Spleen (tissue), 11 donors: ENCODE results near the gene AMPH. TPM values are rescaled to one million over a fixed set of nuclear protein-coding genes. Genes with fewer than 3 reads are reported as not detected.
A peak's percentile ranks its signal among the peaks of the same experiment; 100 is the strongest.
"Not testable (repeated sequence)": the region's sequence is repeated elsewhere in the genome, so short reads cannot be mapped to it uniquely, and the experiment has no call there.

ENCODE experiments used
- DNase-seq: peaks from one replicate; pipeline ENCODE4 v3.0.0-alpha.2; 2020
- H3K27ac ChIP-seq, 8 donors: fragments of 200-600 bp; sonication (generic) in 7 of 8; 1 replicate in 4 of 8; 2 replicates in 4 of 8; pipeline versions ENCODE4 v1.5.0 to v1.8.0; 2016 to 2021; ENCODE audit warnings: inconsistent platforms in 4 of 8, mild to moderate bottlenecking in 4 of 8, moderate library complexity in 1 of 8
- H3K27me3 ChIP-seq, 7 donors: fragments of 200-600 bp; sonication (generic) in 6 of 7; replicated peaks in 1 of 7; 1 replicate in 4 of 7; 2 replicates in 3 of 7; pipeline versions ENCODE4 v1.5.0 to v1.8.0; 2016 to 2021; ENCODE audit warnings: inconsistent platforms in 3 of 7, mild to moderate bottlenecking in 1 of 7
- H3K36me3 ChIP-seq, 6 donors: fragments of 200-600 bp; sonication (generic) in 5 of 6; 1 replicate in 4 of 6; 2 replicates in 2 of 6; pipeline versions ENCODE4 v1.5.0 to v1.8.0; 2016 to 2021; ENCODE audit warnings: inconsistent platforms in 2 of 6
- H3K4me1 ChIP-seq, 6 donors: fragments of 200-600 bp; sonication (generic) in 5 of 6; 1 replicate in 3 of 6; 2 replicates in 3 of 6; pipeline versions ENCODE4 v1.5.0 to v1.8.0; 2016 to 2021; ENCODE audit warnings: inconsistent platforms in 3 of 6
- H3K4me3 ChIP-seq, 8 donors: fragments of 200-600 bp; sonication (generic) in 7 of 8; 1 replicate in 4 of 8; 2 replicates in 4 of 8; pipeline versions ENCODE4 v1.5.0 to v1.8.0; 2016 to 2021; ENCODE audit warnings: inconsistent platforms in 4 of 8, mild to moderate bottlenecking in 4 of 8, moderate library complexity in 2 of 8
- H3K9me3 ChIP-seq, 8 donors: fragments of 200-600 bp; sonication (generic) in 7 of 8; 1 replicate in 4 of 8; 2 replicates in 4 of 8; pipeline versions ENCODE4 v1.5.0 to v1.8.0; 2016 to 2021; ENCODE audit warnings: inconsistent platforms in 4 of 8
- POLR2A ChIP-seq, 3 donors: fragments of 450-650 bp; IDR thresholded peaks; one replicate each; pipeline ENCODE4 v1.5.1; 2017; ENCODE audit warnings: antibody characterized with exemption in 3 of 3, mild to moderate bottlenecking in 1 of 3
- POLR2AphosphoS5 ChIP-seq, 3 donors: sonication (generic); formaldehyde crosslinking; IDR thresholded peaks; one replicate each; pipeline ENCODE4 v1.5.1; 2017; ENCODE audit warnings: antibody characterized with exemption in 3 of 3
- WGBS, 5 donors: extraction: QIAGEN DNeasy Blood & Tissue Kit in 3 of 5; methylation state at CpG; one replicate each; pipeline versions ENCODE4 v1.1.5 to v1.1.7; 2013 to 2018; 5-methylcytosine and 5-hydroxymethylcytosine counted together
- intact Hi-C: fragments of 100-400 bp; cut with DNase I; formaldehyde crosslinking; loops from one replicate; pipeline ENCODE4 v1.15.0; 2023; ENCODE audit warnings: low total_unique reads
- polyA plus RNA-seq, 3 donors: library from polyadenylated mRNA; stranded (reverse); fragments of 200-250 nt; gene quantifications; one replicate each; pipeline ENCODE4 v1.2.1, GENCODE V29; 2013
- total RNA-seq, 7 donors: library from RNA; depleted of rRNA in 3 of 7; stranded (reverse); fragments of >200 nt in 3 of 7; fragmentation: NEBNext Ultra II Directional in 4 of 7; extraction: Animal tissue kit (Norgen Biotek cat#: 25700) in 4 of 7; gene quantifications; one replicate each; pipeline versions ENCODE4 v1.1.0 to v1.2.1, GENCODE V29; 2016 to 2021
- TF ChIP-seq, protein P1 (sequence below), 11 experiments: fragments of 200-600 bp in 7 of 11; fragments of 450-650 bp in 4 of 11; sonication (generic) in 4 of 11; IDR thresholded peaks in 8 of 11; conservative IDR thresholded peaks in 3 of 11; 1 replicate in 7 of 11; 2 replicates in 4 of 11; pipeline versions ENCODE4 v1.4.0 to v1.8.0; 2016 to 2021; ENCODE audit warnings: antibody characterized with exemption in 11 of 11, inconsistent platforms in 4 of 11, mild to moderate bottlenecking in 1 of 11
- donor health status: healthy with polysubstance abuse.
- donor health status: DM: no; HTN: no; CAD: no; lungs with moderate emphysema.
- donor health status: DM: no; HTN: no; CAD: no.
- donor health status: Bipolar disorder and iron deficiency.
- donor health status: healthy.
- donor health status: DM: no; HTN: no; CAD: no.
- donor health status: DM: yes; HTN: yes; CAD: no.

The AMPH gene
- total and polyA plus RNA-seq, 10 donors = 0.09 to 10.3 (median 1.1) TPM

DNA sequence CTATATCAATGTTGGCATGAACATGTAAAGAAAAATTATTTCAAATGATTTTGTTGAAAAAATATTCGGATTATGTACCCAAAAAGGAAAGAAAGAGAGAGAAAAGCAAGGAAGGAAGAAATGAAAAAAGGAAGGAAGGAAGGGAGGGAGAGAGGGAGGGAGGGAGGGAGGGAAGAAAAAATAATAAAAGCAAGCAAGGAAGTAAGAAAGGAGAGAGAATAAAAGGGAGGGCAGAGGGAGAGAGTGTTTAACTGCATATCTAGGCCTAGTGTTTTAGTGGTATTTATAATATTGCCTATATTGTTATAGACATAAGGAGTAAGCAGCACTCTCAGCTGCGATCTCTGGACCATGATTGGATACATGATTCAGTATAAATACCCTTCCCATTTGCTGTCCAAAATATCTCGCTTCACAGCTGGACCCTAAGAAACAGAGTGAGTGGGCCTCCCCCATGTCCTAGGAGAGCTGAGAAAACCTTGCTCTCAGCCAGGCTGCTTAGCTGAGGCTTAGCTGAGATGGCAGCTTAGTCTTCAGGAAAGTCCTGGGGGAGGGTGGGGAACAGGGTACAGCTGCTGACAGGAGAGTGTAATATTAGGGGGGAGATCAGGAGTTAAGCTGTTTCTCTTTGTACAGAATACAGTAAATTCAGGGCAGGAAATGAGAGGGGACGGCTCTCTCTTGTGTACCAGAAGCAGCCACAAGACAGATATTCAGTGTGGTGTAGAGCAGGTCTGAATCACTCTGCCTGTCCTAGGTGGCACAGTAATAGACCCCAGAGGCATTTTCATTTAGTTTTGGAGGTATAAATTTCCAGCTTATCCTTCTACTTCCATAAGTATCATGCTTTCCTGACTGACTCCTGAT lies 291.0 kb downstream of the AMPH start:
- TF ChIP-seq, protein P1, sequence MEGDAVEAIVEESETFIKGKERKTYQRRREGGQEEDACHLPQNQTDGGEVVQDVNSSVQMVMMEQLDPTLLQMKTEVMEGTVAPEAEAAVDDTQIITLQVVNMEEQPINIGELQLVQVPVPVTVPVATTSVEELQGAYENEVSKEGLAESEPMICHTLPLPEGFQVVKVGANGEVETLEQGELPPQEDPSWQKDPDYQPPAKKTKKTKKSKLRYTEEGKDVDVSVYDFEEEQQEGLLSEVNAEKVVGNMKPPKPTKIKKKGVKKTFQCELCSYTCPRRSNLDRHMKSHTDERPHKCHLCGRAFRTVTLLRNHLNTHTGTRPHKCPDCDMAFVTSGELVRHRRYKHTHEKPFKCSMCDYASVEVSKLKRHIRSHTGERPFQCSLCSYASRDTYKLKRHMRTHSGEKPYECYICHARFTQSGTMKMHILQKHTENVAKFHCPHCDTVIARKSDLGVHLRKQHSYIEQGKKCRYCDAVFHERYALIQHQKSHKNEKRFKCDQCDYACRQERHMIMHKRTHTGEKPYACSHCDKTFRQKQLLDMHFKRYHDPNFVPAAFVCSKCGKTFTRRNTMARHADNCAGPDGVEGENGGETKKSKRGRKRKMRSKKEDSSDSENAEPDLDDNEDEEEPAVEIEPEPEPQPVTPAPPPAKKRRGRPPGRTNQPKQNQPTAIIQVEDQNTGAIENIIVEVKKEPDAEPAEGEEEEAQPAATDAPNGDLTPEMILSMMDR (IDR thresholded peaks at IDR 0.05 in 8 of 11, conservative IDR thresholded peaks at IDR 0.05 in 3 of 11) = no peak
- no peak for TF ChIP-seq POLR2AphosphoS5 (IDR thresholded peaks at IDR 0.05)
- TF ChIP-seq POLR2A (IDR thresholded peaks at IDR 0.05) = no peak
- H3K9me3 ChIP-seq = no peaks in the 10 kb centered on the region
- DNase-seq = no peak
- H3K27me3 ChIP-seq = no peaks in the 10 kb centered on the region
- H3K4me1 ChIP-seq = peaks cover 7 to 98% (median 57%) of the 10 kb centered on the region in 6 donors
- 51 to 62% (median 55%) methylated on average over 4 of the region's 4 CpGs for WGBS, 5 donors
- H3K4me3 ChIP-seq = peak overlapping the region in 2 of 8 donors; percentile 35 to 61
- intact Hi-C loops = no loop called here
- peak overlapping the region; percentile 36 to 86 (median 78) for H3K27ac ChIP-seq
- H3K36me3 ChIP-seq = no peaks in the 10 kb centered on the region

DNA sequence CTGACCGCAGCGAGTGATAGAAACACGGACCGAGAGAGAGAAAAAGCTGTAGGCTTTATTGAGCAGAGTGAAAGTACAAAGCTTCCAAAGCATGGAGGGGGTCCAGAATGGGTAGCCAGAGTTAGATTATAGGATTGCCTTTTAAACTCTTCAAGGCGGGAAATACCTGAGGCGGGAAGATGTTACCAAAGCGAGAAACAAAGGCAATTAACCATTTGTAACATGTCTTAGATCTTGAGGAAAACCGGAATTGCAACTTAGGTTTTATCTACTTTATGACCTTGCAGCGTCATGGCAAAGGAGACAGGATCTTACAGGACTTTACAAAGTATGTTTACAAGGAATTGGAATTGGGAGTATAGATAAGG lies 295.0 kb downstream of the AMPH start:
- intact Hi-C loops, DNase-seq, H3K36me3 ChIP-seq, H3K27me3 ChIP-seq, H3K9me3 ChIP-seq: not testable (repeated sequence)
- H3K4me3 ChIP-seq = peak overlapping the region in 4 of 8 donors; percentile 12 to 60 (median 28)
- WGBS, 5 donors = 60 to 71% (median 63%) methylated on average over 9 of the region's 9 CpGs
- H3K4me1 ChIP-seq = peaks cover 0 to 68% (median 44%) of the 10 kb centered on the region in 6 donors
- peak overlapping the region; percentile 36 to 86 (median 78) for H3K27ac ChIP-seq

GRCh38 chr7:38335492-38336147 lies 295.6 kb downstream of the AMPH start:
- 29 to 38% (median 33%) methylated on average over 5 to 8 of the region's 8 CpGs for WGBS, 5 donors

DNA sequence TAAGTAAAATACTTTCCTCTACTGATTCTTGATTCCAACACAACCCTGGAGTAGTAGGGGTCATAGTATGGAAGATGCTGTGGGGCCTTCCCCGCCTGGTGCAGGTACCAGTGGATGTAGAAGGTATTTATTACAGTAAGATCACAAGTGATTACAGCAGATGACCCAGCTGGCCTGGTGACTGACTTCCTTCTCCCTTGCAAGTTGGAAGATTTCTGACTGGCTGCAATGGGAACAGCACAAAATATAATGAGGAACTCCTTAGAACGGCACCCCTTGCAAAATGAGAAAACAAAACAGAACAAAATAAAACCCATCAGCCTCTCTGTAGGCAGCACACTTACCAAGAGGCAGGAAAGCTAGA lies 296.1 kb downstream of the AMPH start:
- TF ChIP-seq, protein P1 (IDR thresholded peaks at IDR 0.05 in 8 of 11, conservative IDR thresholded peaks at IDR 0.05 in 3 of 11) = no peak
- no peak for TF ChIP-seq POLR2AphosphoS5 (IDR thresholded peaks at IDR 0.05)
- no peak for TF ChIP-seq POLR2A (IDR thresholded peaks at IDR 0.05)
- WGBS, 5 donors = 33 to 62% (median 44%) methylated on average over 2 of the region's 2 CpGs
- peak overlapping the region; percentile 36 to 86 (median 78) for H3K27ac ChIP-seq
- DNase-seq = no peak
- no peaks in the 10 kb centered on the region for H3K9me3 ChIP-seq
- intact Hi-C loops = no loop called here
- peaks cover 0 to 58% (median 35%) of the 10 kb centered on the region in 6 donors for H3K4me1 ChIP-seq
- H3K4me3 ChIP-seq = peak overlapping the region in 5 of 8 donors; percentile 11 to 60 (median 25)
- no peaks in the 10 kb centered on the region for H3K27me3 ChIP-seq
- H3K36me3 ChIP-seq = no peaks in the 10 kb centered on the region

More at GRCh38 chr7:38335492-38336147, 295.6 kb downstream of the AMPH start:
- no peaks in the 10 kb centered on the region for H3K36me3 ChIP-seq
- peaks cover 0 to 63% (median 40%) of the 10 kb centered on the region in 6 donors for H3K4me1 ChIP-seq
- intact Hi-C loops = no loop called here
- H3K27ac ChIP-seq = peak overlapping the region; percentile 36 to 86 (median 78)
- H3K27me3 ChIP-seq = no peaks in the 10 kb centered on the region
- TF ChIP-seq, protein P1 (IDR thresholded peaks at IDR 0.05 in 8 of 11, conservative IDR thresholded peaks at IDR 0.05 in 3 of 11) = peak; percentile 96 to 100 (median 98)
- no peak for TF ChIP-seq POLR2A (IDR thresholded peaks at IDR 0.05)
- peak; percentile 77 to 85 (median 85) for TF ChIP-seq POLR2AphosphoS5 (IDR thresholded peaks at IDR 0.05)
- peak overlapping the region in 5 of 8 donors; percentile 11 to 60 (median 25) for H3K4me3 ChIP-seq
- H3K9me3 ChIP-seq = no peaks in the 10 kb centered on the region
- DNase-seq = peak; percentile 95
